Muscle of arm (tissue), 14 donors: Measurements from ENCODE around the gene RIMKLB. TPM values are rescaled to one million over a fixed set of nuclear protein-coding genes. Genes with fewer than 3 reads are reported as not detected.

Experiments used
- DNase-seq: peaks from one replicate; pipeline ENCODE4 v3.0.0-alpha.2; 2013
- long read RNA-seq, 11 donors: transcript quantifications; one replicate each; lab custom pipeline, GENCODE V29; 2026
- polyA plus RNA-seq, 12 donors: library from polyadenylated mRNA; unstranded; fragments of 120-200 nt; gene quantifications; one replicate each; pipeline ENCODE4 v1.2.1, GENCODE V29; 2013; ENCODE audit not compliant: insufficient read length in 12 of 12

The RIMKLB gene
- polyA plus RNA-seq, result 100 to 1,000 TPM in 5 of 12 donors, 10 to 100 TPM in 6, not detected in 1; 62.0 to 142 (median 97.8) TPM
- long read RNA-seq, donor 1, full-length matches to known transcripts, result 16 of 16 reads
- long read RNA-seq, donor 1, partial matches to known transcripts, result 0 of 16 reads
- long read RNA-seq, donor 1, other reads (novel, unspliced or antisense), result 0 of 16 reads
- long read RNA-seq, donor 2, full-length matches to known transcripts, result 14 of 21 reads
- long read RNA-seq, donor 2, partial matches to known transcripts, result 7 of 21 reads
- long read RNA-seq, donor 2, other reads (novel, unspliced or antisense), result 0 of 21 reads
- long read RNA-seq, donor 3, full-length matches to known transcripts, result 16 of 21 reads
- long read RNA-seq, donor 3, partial matches to known transcripts, result 5 of 21 reads
- long read RNA-seq, donor 3, other reads (novel, unspliced or antisense), result 0 of 21 reads
- long read RNA-seq, donor 4, transcript RIMKLB-203 (2 exons, 1,893 nt), result major isoform, 7 of 10 reads
- long read RNA-seq, donor 4, partial matches to known transcripts, result 0 of 10 reads
- long read RNA-seq, donor 4, other reads (novel, unspliced or antisense), result 0 of 10 reads
- long read RNA-seq, donor 5, result 0 reads
- long read RNA-seq, donor 6, transcript RIMKLB-203 (2 exons, 1,893 nt), result major isoform, 8 of 16 reads
- long read RNA-seq, donor 6, partial matches to known transcripts, result 5 of 16 reads
- long read RNA-seq, donor 6, other reads (novel, unspliced or antisense), result 0 of 16 reads
- long read RNA-seq, donor 7, full-length matches to known transcripts, result 17 of 17 reads
- long read RNA-seq, donor 7, partial matches to known transcripts, result 0 of 17 reads
- long read RNA-seq, donor 7, other reads (novel, unspliced or antisense), result 0 of 17 reads
- long read RNA-seq, donor 8, full-length matches to known transcripts, result 21 of 42 reads
- long read RNA-seq, donor 8, partial matches to known transcripts, result 16 of 42 reads
- long read RNA-seq, donor 8, other reads (novel, unspliced or antisense), result 5 of 42 reads
- long read RNA-seq, donor 9, partial matches to known transcripts, result 0 of 5 reads
- long read RNA-seq, donor 9, other reads (novel, unspliced or antisense), result 0 of 5 reads
- long read RNA-seq, donor 10, full-length matches to known transcripts, result 17 of 17 reads
- long read RNA-seq, donor 10, partial matches to known transcripts, result 0 of 17 reads
- long read RNA-seq, donor 10, other reads (novel, unspliced or antisense), result 0 of 17 reads
- long read RNA-seq, donor 11, transcript RIMKLB-203 (2 exons, 1,893 nt), result major isoform, 10 of 23 reads
- long read RNA-seq, donor 11, partial matches to known transcripts, result 11 of 23 reads
- long read RNA-seq, donor 11, other reads (novel, unspliced or antisense), result 0 of 23 reads

GRCh38 chr12:8697476-8698131 is at the start of gene RIMKLB:
TSS of gene RIMKLB (plus strand) at chr12:8697991. CDS start at chr12:8713867, 15,876 bp downstream.
- peak; percentile 88 for DNase-seq

GRCh38 chr12:8648576-8649205 is 49.1 kb upstream of the RIMKLB start:
- DNase-seq, result no peak

GRCh38 chr12:8655421-8655820 is 42.4 kb upstream of the RIMKLB start:
- DNase-seq, result no peak

- DNase-seq, result no peak
These were observed 39.4 kb upstream of the RIMKLB start for GRCh38 chr12:8658346-8658745.

GRCh38 chr12:8661016-8661415 is 36.8 kb upstream of the RIMKLB start:
- DNase-seq, result no peak

GRCh38 chr12:8661751-8662150 is 36.0 kb upstream of the RIMKLB start:
- DNase-seq, result no peak

- peak; percentile 88 for DNase-seq
These were observed 35.2 kb upstream of the RIMKLB start, which contains the start of gene MFAP5 for GRCh38 chr12:8662593-8662992. TSS of gene MFAP5 (minus strand) at chr12:8662826. CDS start at chr12:8662104, 722 bp downstream.

GRCh38 chr12:8664228-8664913 is 33.4 kb upstream of the RIMKLB start:
- peak; percentile 94 for DNase-seq

GRCh38 chr12:8665759-8666158 is 32.0 kb upstream of the RIMKLB start:
- peak; percentile 67 for DNase-seq

- DNase-seq, result no peak
These were observed 30.5 kb upstream of the RIMKLB start for GRCh38 chr12:8667270-8667669.

- no peak for DNase-seq
These were observed 29.4 kb upstream of the RIMKLB start for GRCh38 chr12:8668441-8668840.

GRCh38 chr12:8672381-8672780 is 25.4 kb upstream of the RIMKLB start:
- no peak for DNase-seq

GRCh38 chr12:8675591-8676036 is 22.2 kb upstream of the RIMKLB start:
- no peak for DNase-seq

- DNase-seq, result no peak
These were observed 21.1 kb upstream of the RIMKLB start for GRCh38 chr12:8676651-8677050.

GRCh38 chr12:8677362-8677761 is 20.4 kb upstream of the RIMKLB start:
- DNase-seq, result no peak

GRCh38 chr12:8678661-8679111 is 19.1 kb upstream of the RIMKLB start:
- no peak for DNase-seq

GRCh38 chr12:8680533-8680932 is 17.3 kb upstream of the RIMKLB start:
- DNase-seq, result no peak

GRCh38 chr12:8681129-8681884 is 16.5 kb upstream of the RIMKLB start:
- no peak for DNase-seq

- no peak for DNase-seq
These were observed 12.7 kb upstream of the RIMKLB start for GRCh38 chr12:8685051-8685450.
